PC-3 (cell line): ENCODE results near the gene CCDC167. TPM values are rescaled to one million over a fixed set of nuclear protein-coding genes. Genes with fewer than 3 reads are reported as not detected.

Experiments used
- ATAC-seq: fragments of 200-7000 bp; cut with Tn5 transposase; 2 replicates; pipeline ENCODE4 v1.9.1; 2020; ENCODE audit warnings: mild to moderate bottlenecking, moderate library complexity
- BruUV-seq: library from RNA; stranded (reverse); fragments of 400-500 nt; replicated peaks from 2 replicates; lab custom pipeline; 2021; lab: Mats Ljungman, UMichigan
- CTCF ChIA-PET: fragments of 300-600 bp; sonication (Branson Sonifier 250); formaldehyde crosslinking; loops from one replicate; lab custom pipeline; 2022; ENCODE audit warnings: antibody characterized with exemption; lab: Charles Lee
- POLR2A ChIA-PET: fragments of 300-600 bp; sonication (Branson Sonifier 250); formaldehyde crosslinking; loops from one replicate; lab custom pipeline; 2022; ENCODE audit warnings: antibody characterized with exemption; ENCODE audit not compliant: unreplicated experiment; lab: Charles Lee
- DNase-seq: peaks from one replicate; pipeline ENCODE4 v3.0.0-alpha.2; 2015
- H2AFZ ChIP-seq: fragments of 300-600 bp; sonication (generic); 2 replicates; pipeline ENCODE4 v1.6.0; 2016; ENCODE audit warnings: antibody characterized with exemption, low read length
- H3F3A ChIP-seq: fragments of 300-600 bp; sonication (generic); one replicate; pipeline ENCODE4 v1.6.0; 2017; ENCODE audit warnings: antibody characterized with exemption, low read length, control low read depth, mild to moderate bottlenecking; ENCODE audit not compliant: unreplicated experiment
- H3K27ac ChIP-seq: fragments of 300-600 bp; sonication (generic); 2 replicates; pipeline ENCODE4 v1.5.1; 2016; ENCODE audit warnings: mild to moderate bottlenecking, low read length
- H3K27me3 ChIP-seq: fragments of 300-600 bp; sonication (generic); 2 replicates; pipeline ENCODE4 v1.6.1; 2016; ENCODE audit warnings: low read length, mixed read lengths
- H3K36me3 ChIP-seq: fragments of 300-600 bp; sonication (generic); 2 replicates; pipeline ENCODE4 v1.6.1; 2016; ENCODE audit warnings: low read depth, mixed run types, low read length, mixed read lengths
- H3K4me1 ChIP-seq: fragments of 300-600 bp; sonication (generic); 2 replicates; pipeline ENCODE4 v1.5.1; 2016; ENCODE audit warnings: low read length; ENCODE audit not compliant: insufficient read depth
- H3K4me2 ChIP-seq: fragments of 300-600 bp; sonication (generic); 2 replicates; pipeline ENCODE4 v1.6.0; 2016; ENCODE audit warnings: low read length
- H3K4me3 ChIP-seq: fragments of 300-600 bp; sonication (generic); 2 replicates; pipeline ENCODE4 v1.5.1; 2016; ENCODE audit warnings: mild to moderate bottlenecking, low read length, mixed read lengths
- H3K79me2 ChIP-seq: fragments of 300-600 bp; sonication (generic); 2 replicates; pipeline ENCODE4 v1.6.1; 2017; ENCODE audit warnings: low read length, mixed read lengths
- H3K9ac ChIP-seq: fragments of 300-600 bp; sonication (generic); 2 replicates; pipeline ENCODE4 v1.6.0; 2016; ENCODE audit warnings: mild to moderate bottlenecking, low read length
- H3K9me2 ChIP-seq: fragments of 300-600 bp; sonication (generic); replicated peaks from 2 replicates; pipeline ENCODE4 v1.6.1; 2016; ENCODE audit warnings: mixed run types, low read length, mixed read lengths
- H3K9me3 ChIP-seq: fragments of 300-600 bp; sonication (generic); 2 replicates; pipeline ENCODE4 v1.6.1; 2016; ENCODE audit warnings: low read length, mixed read lengths
- H4K20me1 ChIP-seq: fragments of 300-600 bp; sonication (generic); 2 replicates; pipeline ENCODE4 v1.6.1; 2016; ENCODE audit warnings: low read length, mixed read lengths
- EZH2 ChIP-seq: fragments of 300-600 bp; sonication (generic); IDR thresholded peaks from one replicate; pipeline ENCODE4 v1.6.1; 2017; ENCODE audit warnings: antibody characterized with exemption, mild to moderate bottlenecking, low read length; ENCODE audit not compliant: unreplicated experiment
- EZH2phosphoT487 ChIP-seq: fragments of 300-600 bp; sonication (generic); IDR thresholded peaks from 2 replicates; pipeline ENCODE4 v1.6.1; 2018; ENCODE audit warnings: mild to moderate bottlenecking, antibody characterized with exemption, low read length, borderline replicate concordance
- intact Hi-C: fragments of 100-400 bp; cut with micrococcal nuclease; formaldehyde crosslinking; loops from 2 replicates; pipeline ENCODE4 v1.9.0; 2023
- total RNA-seq: library from RNA; depleted of rRNA; stranded (reverse); fragments of >200 nt; gene quantifications from 2 replicates; pipeline ENCODE4 v1.2.3, GENCODE V29; 2014
- TF ChIP-seq, protein P1 (sequence below): fragments of 300-600 bp; sonication (generic); conservative IDR thresholded peaks from 2 replicates; pipeline ENCODE4 v1.5.1; 2017; ENCODE audit warnings: antibody characterized with exemption, low read depth, mild to moderate bottlenecking, low read length

Gene CCDC167
- total RNA-seq, 1 experiment from 2014 or later = 56.9 TPM

DNA sequence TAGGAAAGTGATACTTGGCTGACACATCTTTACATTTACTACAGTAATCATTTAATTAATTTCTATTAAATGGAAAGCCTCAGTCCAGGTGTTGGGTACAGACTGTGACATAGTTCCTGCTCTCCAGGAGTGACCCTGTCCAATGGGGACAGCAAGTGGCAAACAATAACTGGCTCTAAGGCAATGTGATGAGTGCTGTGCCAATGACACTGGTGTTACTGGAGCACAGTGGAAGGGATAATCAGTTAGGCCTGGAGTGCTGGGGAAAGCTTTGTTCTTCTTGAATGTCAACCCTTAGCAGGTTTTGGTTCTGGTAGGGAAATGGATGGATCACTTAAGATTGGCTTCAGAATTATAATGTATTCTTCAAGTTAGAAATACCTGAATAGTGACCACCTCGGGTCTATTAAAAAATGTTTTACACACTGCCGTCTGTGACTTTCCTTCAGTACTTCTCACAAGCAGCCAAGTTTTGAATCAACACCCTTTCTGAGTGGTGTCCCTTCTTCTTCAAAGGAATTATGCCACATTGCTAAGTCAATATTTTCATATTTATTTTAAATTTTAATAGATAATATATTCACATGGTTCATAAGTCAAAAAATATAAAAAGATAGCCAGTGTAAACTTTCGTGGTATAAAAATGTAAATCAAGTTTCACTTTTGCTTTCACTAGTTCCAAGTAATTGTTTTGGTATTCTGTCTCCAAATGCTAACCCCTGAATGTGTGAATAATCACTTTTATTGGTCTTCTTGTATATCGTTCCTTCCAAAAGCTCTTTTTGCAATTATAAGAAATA, 57.1 kb downstream of the CCDC167 start:
- BruUV-seq = no TSS peak
- ATAC-seq (0 out of 2 replicates have a peak, but pooled peaks have one; percentile 11), DNase-seq (no peak)
- H3K79me2 ChIP-seq = peaks cover 23% of the 10 kb centered on the region; the same call in 1 of the 2 replicates
- H3K27me3 ChIP-seq = no peaks in the 10 kb centered on the region
- CTCF ChIA-PET = no interaction called here
- H3K4me1 ChIP-seq = peaks cover 7% of the 10 kb centered on the region
- H3K9ac ChIP-seq = no peak overlapping the region
- no peaks in the 10 kb centered on the region for H3K9me3 ChIP-seq
- no peaks in the 10 kb centered on the region for H3K9me2 ChIP-seq
- no peak overlapping the region for H3K4me2 ChIP-seq
- H3K4me3 ChIP-seq = no peak overlapping the region
- H3K27ac ChIP-seq = no peak overlapping the region
- POLR2A ChIA-PET = no interaction called here
- H2AFZ ChIP-seq = no peak overlapping the region
- no peaks in the 10 kb centered on the region for H3F3A ChIP-seq
- TF ChIP-seq EZH2phosphoT487 = no peak
- TF ChIP-seq EZH2 = no peak
- TF ChIP-seq, protein P1, sequence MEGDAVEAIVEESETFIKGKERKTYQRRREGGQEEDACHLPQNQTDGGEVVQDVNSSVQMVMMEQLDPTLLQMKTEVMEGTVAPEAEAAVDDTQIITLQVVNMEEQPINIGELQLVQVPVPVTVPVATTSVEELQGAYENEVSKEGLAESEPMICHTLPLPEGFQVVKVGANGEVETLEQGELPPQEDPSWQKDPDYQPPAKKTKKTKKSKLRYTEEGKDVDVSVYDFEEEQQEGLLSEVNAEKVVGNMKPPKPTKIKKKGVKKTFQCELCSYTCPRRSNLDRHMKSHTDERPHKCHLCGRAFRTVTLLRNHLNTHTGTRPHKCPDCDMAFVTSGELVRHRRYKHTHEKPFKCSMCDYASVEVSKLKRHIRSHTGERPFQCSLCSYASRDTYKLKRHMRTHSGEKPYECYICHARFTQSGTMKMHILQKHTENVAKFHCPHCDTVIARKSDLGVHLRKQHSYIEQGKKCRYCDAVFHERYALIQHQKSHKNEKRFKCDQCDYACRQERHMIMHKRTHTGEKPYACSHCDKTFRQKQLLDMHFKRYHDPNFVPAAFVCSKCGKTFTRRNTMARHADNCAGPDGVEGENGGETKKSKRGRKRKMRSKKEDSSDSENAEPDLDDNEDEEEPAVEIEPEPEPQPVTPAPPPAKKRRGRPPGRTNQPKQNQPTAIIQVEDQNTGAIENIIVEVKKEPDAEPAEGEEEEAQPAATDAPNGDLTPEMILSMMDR = no peak
- H3K36me3 ChIP-seq = peaks cover 37% of the 10 kb centered on the region
- H4K20me1 ChIP-seq = 0 out of 2 replicates have a peak, but pooled peaks cover 3% of the 10 kb centered on the region
- intact Hi-C loops = no loop called here

DNA sequence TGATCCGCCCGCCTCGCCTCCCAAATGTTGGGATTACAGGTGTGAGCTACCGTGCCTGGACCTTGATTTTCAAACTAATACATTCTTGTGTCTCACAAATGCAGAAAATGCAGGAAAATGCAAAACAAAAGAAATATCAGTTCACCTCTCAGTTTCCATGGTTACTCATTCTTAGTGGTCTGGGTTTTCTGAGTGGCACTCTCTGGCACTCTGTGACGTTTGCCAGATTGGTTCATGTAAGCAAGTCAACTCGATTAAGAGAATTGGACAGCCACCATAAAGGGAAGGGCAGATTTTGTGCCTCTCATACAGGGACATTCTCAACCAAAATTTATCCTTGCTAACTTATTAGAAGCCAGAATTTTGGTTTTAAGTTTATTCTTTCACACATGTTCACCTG, 58.0 kb downstream of the CCDC167 start:
- DNase-seq (no peak), ATAC-seq (no peak)
- no peaks in the 10 kb centered on the region for H3K9me2 ChIP-seq
- no peaks in the 10 kb centered on the region for H3F3A ChIP-seq
- intact Hi-C loops = no loop called here
- H3K4me1 ChIP-seq = peaks cover 7% of the 10 kb centered on the region
- H3K9me3 ChIP-seq = no peaks in the 10 kb centered on the region
- H4K20me1 ChIP-seq = 0 out of 2 replicates have a peak, but pooled peaks cover 3% of the 10 kb centered on the region
- no TSS peak for BruUV-seq
- H3K36me3 ChIP-seq = peaks cover 35% of the 10 kb centered on the region
- H3K79me2 ChIP-seq = peaks cover 23% of the 10 kb centered on the region; the same call in 1 of the 2 replicates
- no peak overlapping the region for H3K4me3 ChIP-seq
- ChIA-PET CTCF (no interaction called here), POLR2A (no interaction called here)
- H2AFZ ChIP-seq = no peak overlapping the region
- TF ChIP-seq, protein P1 = no peak
- TF ChIP-seq EZH2phosphoT487 (no peak), EZH2 (no peak)
- H3K9ac ChIP-seq = no peak overlapping the region
- no peaks in the 10 kb centered on the region for H3K27me3 ChIP-seq
- H3K27ac ChIP-seq = no peak overlapping the region
- H3K4me2 ChIP-seq = no peak overlapping the region
